Activated B cell treated with CpG ODN at 0.5 μM for 24 hours (primary cell): ENCODE results near the gene UBE2E2. TPM values are rescaled to one million over a fixed set of nuclear protein-coding genes. Genes with fewer than 3 reads are reported as not detected.

Experiments
- ATAC-seq: fragments of 200-7000 bp; cut with Tn5 transposase; one replicate; pipeline ENCODE4 v1.10.0; 2021; ENCODE audit warnings: low read depth, mild to moderate bottlenecking, moderate library complexity
- CTCF ChIA-PET: fragments of 350-600 bp; sonication (Branson Sonifier 250); formaldehyde crosslinking; loops from one replicate; lab custom pipeline; 2021; ENCODE audit warnings: antibody characterized with exemption; lab: Charles Lee
- POLR2A ChIA-PET: fragments of 350-600 bp; sonication (Branson Sonifier 250); formaldehyde crosslinking; loops from one replicate; lab custom pipeline; 2021; ENCODE audit warnings: antibody characterized with exemption; lab: Charles Lee
- DNase-seq: peaks from one replicate; pipeline ENCODE4 v3.0.0; 2022
- H3K27ac Mint-ChIP-seq: one replicate; pipeline ENCODE4 v1.8.0; 2020; ENCODE audit warnings: mixed read lengths
- H3K27me3 Mint-ChIP-seq: one replicate; pipeline ENCODE4 v1.8.0; 2021; ENCODE audit warnings: mixed read lengths
- H3K36me3 Mint-ChIP-seq: one replicate; pipeline ENCODE4 v1.8.0; 2021; ENCODE audit warnings: low read depth, mixed read lengths
- H3K4me1 Mint-ChIP-seq: one replicate; pipeline ENCODE4 v1.8.0; 2021; ENCODE audit warnings: mixed read lengths
- H3K4me3 Mint-ChIP-seq: one replicate; pipeline ENCODE4 v1.8.0; 2020; ENCODE audit warnings: mild to moderate bottlenecking, mixed read lengths
- H3K9me3 Mint-ChIP-seq: one replicate; pipeline ENCODE4 v1.8.0; 2020; ENCODE audit warnings: mixed read lengths
- CTCF ChIP-seq: fragments of 200-600 bp; IDR thresholded peaks from one replicate; pipeline ENCODE4 v1.8.0; 2022; ENCODE audit warnings: antibody characterized with exemption, mild to moderate bottlenecking
- intact Hi-C: fragments of 100-400 bp; cut with micrococcal nuclease; formaldehyde crosslinking; loops from one replicate; pipeline ENCODE4 v1.15.1; 2024
- total RNA-seq: library from RNA; stranded (reverse); gene quantifications from 2 replicates; pipeline ENCODE4 v1.2.3, GENCODE V29; 2022

The UBE2E2 gene
- total RNA-seq, 1 donor from 2014 or later, result 48.5 TPM

GRCh38 chr3:23496165-23496564 is 293.0 kb downstream of the UBE2E2 start:
- H3K4me3 Mint-ChIP-seq, result no peak overlapping the region
- H3K9me3 Mint-ChIP-seq, result peaks cover 5% of the 10 kb centered on the region
- H3K27me3 Mint-ChIP-seq, result no peaks in the 10 kb centered on the region
- ATAC-seq, result no peak
- no peak overlapping the region for H3K27ac Mint-ChIP-seq
- DNase-seq, result no peak
- ChIA-PET POLR2A (no interaction called here), CTCF (no interaction called here)
- TF ChIP-seq CTCF, result no peak
- peaks cover 13% of the 10 kb centered on the region for H3K36me3 Mint-ChIP-seq
- peaks cover 27% of the 10 kb centered on the region for H3K4me1 Mint-ChIP-seq
- intact Hi-C loops, result no loop called here

GRCh38 chr3:23497156-23497555 is 294.0 kb downstream of the UBE2E2 start:
- Mint-ChIP-seq H3K4me3 (no peak overlapping the region), H3K36me3 (peaks cover 21% of the 10 kb centered on the region), H3K9me3 (peaks cover 5% of the 10 kb centered on the region), H3K4me1 (peaks cover 23% of the 10 kb centered on the region), H3K27me3 (no peaks in the 10 kb centered on the region), H3K27ac (no peak overlapping the region)
- ATAC-seq (no peak), DNase-seq (no peak)
- TF ChIP-seq CTCF, result no peak
- intact Hi-C loops, result no loop called here
- POLR2A ChIA-PET, result no interaction called here
- CTCF ChIA-PET, result no interaction called here

- no peak for TF ChIP-seq CTCF
- no peak for DNase-seq
- Mint-ChIP-seq H3K9me3 (peaks cover 5% of the 10 kb centered on the region), H3K4me1 (peaks cover 18% of the 10 kb centered on the region), H3K27ac (no peak overlapping the region), H3K36me3 (peaks cover 32% of the 10 kb centered on the region), H3K4me3 (no peak overlapping the region), H3K27me3 (no peaks in the 10 kb centered on the region)
- intact Hi-C loops, result no loop called here
- ChIA-PET POLR2A (no interaction called here), CTCF (no interaction called here)
- ATAC-seq, result no peak
Observed at GRCh38 chr3:23501201-23501802, 298.2 kb downstream of the UBE2E2 start.

- no peaks in the 10 kb centered on the region for H3K9me3 Mint-ChIP-seq
- intact Hi-C loops, result no loop called here
- H3K4me3 Mint-ChIP-seq, result no peak overlapping the region
- no peak for TF ChIP-seq CTCF
- no peaks in the 10 kb centered on the region for H3K27me3 Mint-ChIP-seq
- no peaks in the 10 kb centered on the region for H3K4me1 Mint-ChIP-seq
- CTCF ChIA-PET, result no interaction called here
- POLR2A ChIA-PET, result no interaction called here
- no peak for DNase-seq
- H3K36me3 Mint-ChIP-seq, result peaks cover 24% of the 10 kb centered on the region
- no peak overlapping the region for H3K27ac Mint-ChIP-seq
- no peak for ATAC-seq
Observed at GRCh38 chr3:23508464-23508863, 305.3 kb downstream of the UBE2E2 start.

GRCh38 chr3:23518441-23518840 is 315.3 kb downstream of the UBE2E2 start:
- Mint-ChIP-seq H3K36me3 (peaks cover 5% of the 10 kb centered on the region), H3K27ac (no peak overlapping the region), H3K4me3 (no peak overlapping the region), H3K27me3 (no peaks in the 10 kb centered on the region), H3K4me1 (peaks cover 30% of the 10 kb centered on the region), H3K9me3 (no peaks in the 10 kb centered on the region)
- DNase-seq, result no peak
- POLR2A ChIA-PET, result interaction anchor here (0.6 to 0.7 kb wide), 2 partner anchors 297 to 706 kb away, joined by 3 read pairs; no protein-coding TSS in a partner anchor
- CTCF ChIA-PET, result no interaction called here
- ATAC-seq, result no peak
- intact Hi-C loops, result no loop called here
- TF ChIP-seq CTCF, result no peak
